NT2/D1 (cell line): ENCODE data around the gene DEXI.

ENCODE experiments used
- SUZ12 ChIP-seq: IDR thresholded peaks from 2 replicates; pipeline ENCODE4 v1.6.1; 2011; ENCODE audit not compliant: insufficient read length, insufficient read depth; ENCODE audit errors: extremely low read depth
- YY1 ChIP-seq: IDR thresholded peaks from 2 replicates; pipeline ENCODE4 v1.6.1; 2011; ENCODE audit not compliant: insufficient read length, insufficient read depth

- TF ChIP-seq SUZ12 (no peak), YY1 (no peak)
These were observed 2.5 kb downstream of the DEXI start for GRCh38 chr16:10939649-10940234.
